ENCODE data around the gene NPAP1.
"Not testable (repeated sequence)": the region's sequence is repeated elsewhere in the genome, so short reads cannot be mapped to it uniquely, and the experiment has no call there.

NPAP1 gene, protein sequence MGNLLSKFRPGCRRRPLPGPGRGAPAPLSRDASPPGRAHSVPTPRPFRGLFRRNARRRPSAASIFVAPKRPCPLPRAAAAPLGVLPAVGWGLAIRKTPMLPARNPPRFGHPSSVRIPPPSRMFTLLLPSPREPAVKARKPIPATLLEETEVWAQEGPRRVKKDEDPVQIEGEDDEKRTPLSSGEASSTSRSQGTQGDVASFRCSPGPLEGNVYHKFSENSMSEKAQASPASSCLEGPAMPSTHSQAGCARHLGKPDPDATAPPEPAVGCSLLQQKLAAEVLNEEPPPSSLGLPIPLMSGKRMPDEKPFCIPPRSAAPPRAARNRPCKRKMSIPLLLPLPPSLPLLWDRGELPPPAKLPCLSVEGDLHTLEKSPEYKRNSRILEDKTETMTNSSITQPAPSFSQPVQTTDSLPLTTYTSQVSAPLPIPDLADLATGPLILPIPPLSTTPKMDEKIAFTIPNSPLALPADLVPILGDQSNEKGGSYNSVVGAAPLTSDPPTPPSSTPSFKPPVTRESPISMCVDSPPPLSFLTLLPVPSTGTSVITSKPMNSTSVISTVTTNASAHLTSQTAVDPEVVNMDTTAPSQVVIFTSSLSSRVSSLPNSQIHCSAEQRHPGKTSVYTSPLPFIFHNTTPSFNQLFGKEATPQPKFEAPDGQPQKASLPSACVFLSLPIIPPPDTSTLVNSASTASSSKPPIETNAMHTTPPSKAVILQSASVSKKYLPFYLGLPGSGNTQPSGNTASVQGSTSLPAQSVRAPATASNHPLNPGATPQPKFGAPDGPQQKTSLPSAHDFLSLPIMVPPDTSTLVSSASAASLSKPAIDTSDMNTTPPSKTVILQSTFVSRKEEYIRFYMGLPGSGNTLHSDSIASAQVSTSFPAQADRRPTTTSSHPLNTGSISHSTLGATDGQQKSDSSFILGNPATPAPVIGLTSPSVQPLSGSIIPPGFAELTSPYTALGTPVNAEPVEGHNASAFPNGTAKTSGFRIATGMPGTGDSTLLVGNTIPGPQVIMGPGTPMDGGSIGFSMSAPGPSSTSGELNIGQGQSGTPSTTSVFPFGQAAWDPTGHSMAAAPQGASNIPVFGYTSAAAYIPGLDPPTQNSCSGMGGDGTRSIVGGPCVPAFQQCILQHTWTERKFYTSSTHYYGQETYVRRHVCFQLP

DNA sequence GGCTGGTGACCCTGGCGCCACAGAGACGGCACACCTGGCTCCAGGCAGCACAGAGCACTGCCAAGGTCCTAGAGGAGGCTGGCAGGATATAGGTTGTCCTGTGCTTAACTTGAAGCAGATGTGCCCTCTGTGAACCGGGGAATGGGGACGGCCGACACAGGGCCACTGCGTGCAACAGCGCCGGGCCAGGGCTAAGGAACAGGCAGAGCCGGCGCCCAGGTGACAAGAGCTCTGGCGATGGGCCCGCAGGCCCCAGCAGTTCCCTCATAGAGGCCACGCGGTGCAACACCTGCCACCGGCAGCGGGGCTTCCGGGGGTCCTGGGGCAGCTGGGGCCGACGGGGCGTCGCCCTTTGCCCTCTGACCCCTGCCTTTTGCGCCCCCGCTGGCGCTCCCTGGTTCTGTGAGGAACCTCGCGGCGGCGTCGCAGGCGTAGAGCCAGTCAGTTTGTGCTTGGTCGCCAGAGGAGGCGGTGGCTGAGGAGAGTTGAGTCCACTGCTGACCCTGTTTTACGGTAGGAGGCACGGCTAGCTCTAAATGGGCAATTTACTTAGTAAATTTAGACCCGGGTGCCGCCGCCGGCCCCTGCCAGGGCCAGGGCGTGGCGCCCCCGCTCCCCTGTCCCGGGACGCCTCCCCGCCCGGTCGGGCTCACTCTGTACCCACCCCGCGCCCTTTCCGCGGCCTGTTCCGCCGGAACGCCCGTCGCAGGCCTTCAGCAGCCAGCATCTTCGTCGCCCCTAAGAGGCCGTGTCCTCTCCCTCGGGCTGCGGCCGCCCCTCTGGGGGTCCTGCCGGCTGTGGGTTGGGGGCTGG is at the start of gene NPAP1:
TSS of gene NPAP1 (plus strand) at position 444 of the 813 bp plus-strand sequence. CDS start at position 537, 93 bp downstream.
- no peak for DNase-seq

DNA sequence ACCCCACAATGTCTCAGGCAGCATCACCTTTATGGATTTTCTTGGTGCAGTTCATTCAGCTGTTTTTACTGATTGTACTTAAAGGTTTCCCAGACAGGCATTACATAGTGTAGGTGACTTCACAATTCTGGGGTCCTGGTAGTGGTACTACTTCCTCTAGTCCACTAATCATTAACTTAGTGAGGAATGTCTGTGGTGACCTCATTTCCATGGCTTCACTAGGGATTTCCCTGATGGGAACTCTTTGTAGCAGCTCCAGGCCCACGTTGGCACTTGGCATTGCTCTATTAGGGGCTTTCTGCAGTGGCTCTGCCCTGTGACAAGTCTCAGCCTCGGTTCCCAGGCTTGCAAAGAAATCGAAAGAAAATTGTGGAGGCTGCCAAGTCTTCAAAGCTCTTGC is 48.1 kb upstream of the NPAP1 start:
- no peak for DNase-seq

DNA sequence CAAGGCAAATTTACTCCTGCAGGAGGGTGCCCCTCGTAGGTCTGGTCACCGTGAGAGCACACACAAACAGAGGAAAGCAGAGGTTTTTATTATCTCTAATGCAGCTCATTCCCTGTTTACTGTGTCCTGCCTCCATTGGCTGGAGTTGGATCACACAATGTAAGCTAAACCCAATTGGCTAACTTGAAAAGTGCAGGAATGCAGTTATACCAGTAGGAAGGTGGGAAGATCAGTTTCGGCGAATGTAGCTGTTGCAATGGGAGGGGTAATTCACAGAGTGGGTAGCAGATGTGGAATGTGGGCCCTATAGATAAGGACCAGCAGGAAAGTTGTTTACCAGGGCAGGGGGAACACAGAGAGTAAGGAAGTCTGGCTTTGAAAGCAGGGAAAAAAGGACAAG is 42.5 kb upstream of the NPAP1 start:
- no peak for DNase-seq

DNA sequence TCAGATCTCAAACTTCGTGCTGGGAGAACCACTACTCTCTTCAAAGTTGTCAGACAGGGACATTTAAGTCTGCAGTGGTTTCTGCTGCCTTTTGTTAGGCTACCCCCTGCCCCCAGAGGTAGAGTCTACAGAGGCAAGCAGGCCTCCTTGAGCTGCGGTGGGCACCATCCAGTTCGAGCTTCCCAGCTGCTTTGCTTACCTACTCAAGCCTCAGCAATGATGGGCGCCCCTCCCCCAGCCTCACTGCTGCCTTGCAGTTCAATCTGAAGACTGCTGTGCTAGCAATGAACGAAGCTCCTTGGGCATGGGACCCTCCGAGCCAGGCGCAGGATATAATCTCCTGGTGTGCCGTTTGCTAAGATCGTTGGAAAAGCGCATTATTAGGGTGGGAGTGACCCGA is 36.2 kb upstream of the NPAP1 start:
- not testable (repeated sequence) for DNase-seq

DNA sequence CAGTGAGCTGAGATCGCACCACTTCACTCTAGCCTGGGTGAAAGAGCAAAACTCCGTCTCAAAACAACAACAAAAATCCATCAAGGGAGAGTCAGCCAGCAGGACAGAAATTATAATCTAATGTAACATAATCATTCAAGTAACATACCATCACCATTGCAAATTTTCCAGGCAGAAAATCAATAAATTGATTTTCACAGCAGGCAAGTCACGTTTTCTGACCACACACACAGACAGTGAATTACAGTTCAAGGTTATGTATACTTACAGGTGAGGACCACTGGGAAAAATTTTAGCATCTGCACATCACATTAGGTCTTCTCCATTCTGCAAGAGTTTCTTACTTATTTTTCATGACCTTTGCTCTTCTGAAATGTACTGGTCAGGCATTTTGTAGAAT is 29.9 kb upstream of the NPAP1 start:
- DNase-seq: no peak

DNA sequence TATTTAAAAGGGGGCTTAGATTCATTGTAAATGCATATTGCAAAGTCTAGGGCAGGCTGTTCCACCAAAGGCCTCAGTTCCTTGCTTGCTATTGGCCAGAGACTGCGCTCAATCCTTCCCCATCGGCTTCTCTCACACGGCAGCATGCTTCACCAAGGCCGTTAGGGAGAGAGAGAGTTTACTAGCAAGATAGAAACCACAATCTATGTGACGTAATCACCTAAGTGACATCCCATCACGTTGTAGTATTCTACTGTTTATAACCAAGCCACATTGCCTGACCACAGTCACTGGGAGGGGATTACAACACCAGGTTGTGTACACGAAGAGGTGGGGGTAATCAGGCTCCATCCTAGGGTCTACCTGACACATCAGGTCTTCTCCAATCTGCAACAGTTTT is 16.0 kb upstream of the NPAP1 start:
- no peak for DNase-seq

DNA sequence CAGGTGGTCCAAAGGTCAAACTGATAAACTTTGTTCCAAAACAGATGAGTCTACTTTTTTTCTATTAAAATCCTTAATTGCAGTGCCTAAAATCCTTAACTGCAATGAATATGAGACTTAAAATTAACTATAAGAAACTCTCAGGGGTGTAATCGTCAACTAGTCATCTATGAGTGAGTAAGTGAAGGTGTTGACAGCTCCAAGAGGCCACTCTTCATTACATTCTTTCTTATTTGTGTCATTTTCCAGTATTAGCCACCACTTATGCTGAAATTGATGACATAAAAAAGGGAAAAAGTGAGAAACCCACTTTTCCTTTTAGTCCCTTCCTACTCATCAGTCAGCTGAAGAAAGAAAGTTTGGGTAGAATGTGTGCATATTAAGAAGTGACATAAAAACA is 12.6 kb upstream of the NPAP1 start:
- no peak for DNase-seq

DNA sequence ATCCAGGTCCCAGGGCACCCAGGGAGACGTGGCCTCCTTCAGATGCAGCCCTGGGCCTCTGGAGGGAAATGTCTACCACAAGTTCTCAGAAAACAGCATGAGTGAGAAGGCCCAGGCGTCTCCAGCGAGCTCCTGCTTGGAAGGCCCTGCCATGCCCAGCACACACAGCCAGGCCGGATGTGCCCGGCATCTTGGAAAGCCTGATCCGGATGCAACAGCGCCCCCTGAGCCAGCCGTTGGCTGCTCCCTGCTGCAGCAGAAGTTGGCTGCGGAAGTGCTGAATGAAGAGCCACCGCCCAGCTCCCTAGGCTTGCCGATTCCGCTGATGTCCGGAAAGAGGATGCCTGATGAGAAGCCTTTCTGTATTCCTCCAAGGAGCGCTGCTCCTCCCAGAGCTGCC is 856 bp downstream of the NPAP1 start:
- DNase-seq: no peak

DNA sequence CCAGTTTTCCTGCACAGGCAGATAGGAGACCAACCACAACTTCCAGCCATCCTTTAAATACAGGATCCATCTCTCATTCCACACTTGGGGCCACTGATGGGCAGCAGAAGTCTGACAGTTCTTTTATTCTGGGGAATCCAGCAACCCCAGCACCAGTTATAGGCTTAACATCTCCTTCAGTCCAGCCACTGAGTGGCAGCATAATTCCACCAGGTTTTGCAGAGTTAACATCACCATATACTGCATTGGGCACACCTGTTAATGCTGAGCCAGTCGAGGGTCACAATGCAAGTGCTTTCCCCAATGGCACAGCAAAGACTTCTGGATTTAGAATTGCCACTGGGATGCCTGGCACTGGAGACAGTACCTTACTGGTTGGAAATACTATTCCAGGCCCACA is 2.9 kb downstream of the NPAP1 start:
- DNase-seq: no peak

DNA sequence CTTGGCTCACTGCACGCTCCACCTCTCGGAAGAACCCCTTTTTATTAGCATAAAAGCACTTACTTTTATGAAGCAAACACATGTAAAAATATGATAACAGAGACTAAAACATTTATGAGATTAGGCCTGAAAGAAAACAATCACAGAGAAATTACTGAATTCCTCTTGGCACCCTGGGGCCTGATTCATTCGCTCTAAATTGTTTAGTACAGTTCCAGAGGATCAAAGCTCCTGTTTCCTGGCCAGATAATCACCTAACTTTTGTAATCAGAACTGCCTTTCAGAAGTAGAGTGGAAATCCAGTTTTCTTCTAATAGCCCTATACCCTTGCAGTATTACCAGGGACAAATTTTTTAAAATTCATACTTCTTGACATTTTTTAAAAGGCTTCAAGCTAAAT is 6.4 kb downstream of the NPAP1 start:
- DNase-seq: no peak

DNA sequence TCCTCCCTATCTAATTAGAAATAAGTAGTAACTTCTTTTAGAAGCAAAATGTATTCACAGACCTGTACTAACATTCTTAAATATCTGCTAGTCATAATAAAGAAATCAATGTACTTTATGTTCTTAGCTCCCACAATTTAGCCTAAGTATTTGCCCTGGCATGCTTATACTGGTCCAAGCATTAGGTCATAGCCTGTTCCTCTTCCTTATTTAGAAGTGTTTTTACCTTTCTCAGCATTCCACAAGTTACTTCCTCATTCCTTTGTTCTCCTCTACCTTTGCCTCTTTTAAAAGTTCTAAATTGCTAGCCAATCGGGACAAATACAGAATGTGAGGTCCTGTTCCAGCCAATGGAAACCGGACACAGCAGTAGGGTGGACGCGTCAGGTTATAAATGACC is 7.3 kb downstream of the NPAP1 start:
- not testable (repeated sequence) for DNase-seq

DNA sequence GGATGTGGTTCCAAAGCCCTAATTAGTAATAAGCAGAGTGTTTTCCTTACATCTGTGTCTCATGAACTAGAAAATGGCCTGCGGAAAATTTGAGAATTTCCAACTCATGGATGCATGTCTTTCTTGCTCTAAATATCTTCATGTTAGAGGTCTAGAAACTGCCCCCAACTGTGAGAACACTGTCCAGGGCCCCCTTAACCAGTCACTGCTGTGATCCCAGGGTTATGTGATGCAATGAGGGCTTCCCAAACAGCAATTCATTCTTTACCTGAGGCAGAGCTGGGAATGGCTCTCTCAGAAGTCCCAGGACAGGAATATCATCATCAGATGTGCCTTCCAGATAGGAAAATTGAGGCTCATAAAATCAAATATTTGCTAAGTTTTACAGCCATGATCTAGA is 8.2 kb downstream of the NPAP1 start:
- no peak for DNase-seq

DNA sequence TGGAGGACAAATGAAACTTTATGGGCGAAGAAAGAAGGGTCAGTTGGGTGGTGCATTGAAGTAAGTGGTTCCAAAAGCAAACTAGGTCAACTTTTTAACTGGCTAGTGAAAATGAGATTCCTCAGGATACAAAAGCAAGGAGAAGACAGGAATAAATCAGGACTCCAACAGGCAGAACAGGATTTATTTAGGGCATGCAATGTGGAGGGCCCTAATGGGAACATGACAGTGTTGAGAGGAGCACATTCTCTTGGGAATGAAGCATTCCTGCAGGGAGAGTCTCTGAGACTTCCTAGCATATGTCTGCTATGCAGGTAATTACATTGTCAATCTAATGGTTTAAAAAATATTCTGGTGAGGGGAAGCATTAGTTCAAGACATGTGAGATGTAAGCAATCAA is 8.7 kb downstream of the NPAP1 start:
- no peak for DNase-seq

DNA sequence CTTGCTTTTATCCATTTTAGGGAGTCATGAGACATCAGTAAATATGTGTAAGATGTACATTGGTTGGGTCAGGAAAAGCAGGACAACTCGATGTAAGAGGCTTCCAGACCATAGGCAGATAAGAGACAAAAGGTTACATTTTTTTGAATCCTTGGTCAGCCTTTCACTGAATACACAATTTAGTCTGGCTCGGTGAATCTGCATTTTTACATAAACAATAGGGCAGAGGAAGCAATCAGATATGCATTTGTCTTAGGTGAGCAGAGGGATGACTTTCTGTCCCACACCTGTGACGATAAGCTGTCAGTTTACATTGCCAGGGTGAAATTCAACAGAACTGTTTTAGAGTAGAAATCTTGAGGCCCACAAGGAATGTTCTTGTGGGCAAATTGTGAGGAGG is 20.6 kb downstream of the NPAP1 start:
- no peak for DNase-seq

DNA sequence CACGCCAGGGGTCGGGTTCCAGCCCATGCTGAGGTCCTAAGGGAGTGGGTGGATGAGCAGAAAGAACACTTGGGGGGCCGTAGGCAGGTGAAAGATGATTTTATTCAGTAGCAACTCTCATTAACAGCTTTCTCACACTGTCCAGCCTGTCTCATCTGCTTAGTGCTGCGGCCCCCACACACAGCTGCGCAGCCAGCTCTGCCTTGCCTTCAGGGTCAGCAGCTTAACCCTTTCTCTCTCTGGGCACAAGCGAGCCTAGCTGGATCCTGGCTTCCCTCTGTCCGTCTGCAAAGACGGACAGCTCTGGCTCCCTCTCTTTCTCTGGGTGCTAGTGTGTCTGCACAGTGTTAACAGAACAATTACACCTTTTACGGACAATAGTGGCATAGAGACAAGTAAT is 21.3 kb downstream of the NPAP1 start:
- no peak for DNase-seq

DNA sequence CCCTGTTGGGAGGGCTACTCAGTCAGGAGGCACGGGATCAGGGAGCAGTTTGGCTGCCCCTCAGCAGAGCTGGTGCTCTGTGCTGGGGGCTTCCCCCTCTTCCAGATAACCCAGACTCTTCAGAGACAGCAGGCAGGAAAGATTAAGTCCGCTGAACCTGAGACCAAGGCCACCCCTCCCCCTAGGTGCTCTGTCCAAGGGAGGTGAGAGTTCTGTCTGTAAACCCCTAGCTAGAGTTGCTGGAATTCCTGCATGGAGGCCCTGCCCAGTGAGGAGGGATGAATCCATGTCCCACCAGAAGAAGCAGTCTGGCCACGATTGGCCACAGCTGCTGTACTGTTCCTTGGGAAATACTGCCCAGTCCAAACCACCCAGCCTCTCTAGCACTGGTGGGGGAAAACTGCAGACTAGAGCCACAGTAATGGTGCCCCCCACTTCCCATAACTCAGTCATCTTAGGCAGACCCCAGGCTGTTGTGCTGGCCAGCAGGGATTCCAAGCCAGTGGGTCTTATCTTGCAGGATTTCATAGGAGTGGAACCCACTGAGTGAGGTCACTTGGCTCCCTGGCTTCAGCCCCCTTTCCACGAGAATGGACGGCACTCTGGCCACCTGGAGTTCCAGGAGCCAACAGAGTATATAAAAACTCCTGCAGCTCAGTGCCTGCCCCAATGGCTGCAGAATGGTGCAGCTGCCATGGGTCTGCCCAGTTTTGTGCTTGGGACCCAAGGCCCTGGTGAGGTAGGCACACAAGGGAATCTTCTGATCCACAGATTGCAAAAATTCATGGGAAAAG is 42.9 kb downstream of the NPAP1 start:
- no peak for DNase-seq

DNA sequence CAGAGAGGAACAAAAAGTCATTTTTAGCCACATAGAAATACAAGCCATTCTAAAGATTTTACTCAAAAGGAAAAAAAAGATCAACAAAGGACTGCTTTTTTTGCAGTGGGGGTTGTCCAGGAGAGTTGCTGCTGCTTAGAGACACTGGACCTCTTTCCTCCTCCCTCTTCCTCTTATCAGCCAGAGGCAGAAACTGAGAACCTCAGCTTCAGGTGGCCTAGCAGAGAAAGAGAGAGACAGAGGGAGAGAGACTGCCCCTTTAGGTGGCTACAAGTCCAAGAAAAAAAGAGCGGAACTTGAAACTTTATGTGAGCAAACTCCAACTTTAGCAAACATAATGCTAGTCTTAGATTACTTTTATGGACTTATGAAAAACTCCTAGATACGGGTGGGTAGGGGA is 54.2 kb downstream of the NPAP1 start:
- DNase-seq: no peak
